ENCODE data around the gene DDX39B. TPM values are rescaled to one million over a fixed set of nuclear protein-coding genes. Genes with fewer than 3 reads are reported as not detected.

DDX39B gene
- total RNA-seq, 1 experiment from 2014 or later, result 813 TPM

DNA sequence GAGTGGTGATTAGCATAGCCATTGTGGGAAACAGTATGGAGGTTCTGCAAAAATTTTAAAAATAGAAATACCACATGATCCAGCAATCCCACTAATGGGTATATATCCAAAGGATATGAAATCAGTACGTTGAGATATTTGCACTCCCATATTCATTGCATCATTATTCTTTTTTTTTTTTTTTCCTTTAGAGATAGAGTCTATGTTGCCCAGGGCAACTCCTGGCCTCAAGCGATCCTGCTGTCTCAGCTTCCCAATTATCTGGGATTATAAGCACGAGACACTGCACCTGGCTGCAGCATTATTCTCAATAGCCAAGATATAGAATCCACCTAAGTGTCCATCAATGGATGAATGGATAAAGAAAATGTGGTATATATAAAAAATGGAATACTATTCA is 20.0 kb downstream of the DDX39B start:
- Histone ChIP-seq H4K20me1 (ENCODE audit: control insufficient read depth, insufficient read depth, insufficient read length) (no peaks in the 10 kb centered on the region), H3K18ac (ENCODE audit: insufficient read length, low read depth, low read length) (no peak overlapping the region), H3T11ph (ENCODE audit: low read length) (no peak overlapping the region), H3K14ac (ENCODE audit: insufficient read depth, low read length) (no peak overlapping the region), H2BK5ac (ENCODE audit: insufficient read length, low read length) (no peak overlapping the region), H2AFZ (ENCODE audit: low read length) (no peak overlapping the region), H4K8ac (replicated peaks; ENCODE audit: insufficient read length, low read depth, low read length) (no peak overlapping the region), H3K4me1 (ENCODE audit: insufficient read depth, low read length) (no peaks in the 10 kb centered on the region), H3K4me2 (ENCODE audit: insufficient read depth, insufficient read length, low read length) (no peak overlapping the region), H2AK5ac (ENCODE audit: insufficient read length, low read length) (no peak overlapping the region), H2BK12ac (ENCODE audit: insufficient read length, low read depth, low read length) (no peak overlapping the region), H3K4ac (ENCODE audit: low read depth, low read length) (no peak overlapping the region), H3K9me3 (ENCODE audit: control insufficient read depth, low read depth, low read length) (no peaks in the 10 kb centered on the region), H4K5ac (ENCODE audit: insufficient read length, low read depth, low read length) (no peak overlapping the region), H2BK20ac (ENCODE audit: low read depth, low read length, poor library complexity, severe bottlenecking) (no peak overlapping the region), H3K79me1 (ENCODE audit: insufficient read depth, low read depth, low read length, poor library complexity, severe bottlenecking) (no peaks in the 10 kb centered on the region), H3K79me2 (ENCODE audit: insufficient read depth, low read length) (no peaks in the 10 kb centered on the region), H3K23me2 (ENCODE audit: insufficient read length, low read depth, low read length, poor library complexity, severe bottlenecking) (no peaks in the 10 kb centered on the region), H2BK15ac (ENCODE audit: low read depth, low read length) (no peak overlapping the region), H3K9ac (ENCODE audit: extremely low read depth, insufficient read length, low read length) (no peak overlapping the region), H4K91ac (ENCODE audit: insufficient read length, low read depth, low read length) (no peak overlapping the region), H3K27ac (ENCODE audit: insufficient read length, low read depth, low read length) (no peak overlapping the region), H2BK120ac (ENCODE audit: low read depth, low read length, poor library complexity, severe bottlenecking) (no peak overlapping the region), H3K23ac (ENCODE audit: insufficient read length, low read depth, low read length) (no peak overlapping the region), H3K56ac (ENCODE audit: insufficient read length, low read depth, low read length) (no peak overlapping the region), H3K27me3 (ENCODE audit: insufficient read depth, low read length) (no peaks in the 10 kb centered on the region)
- H3K27me3 Mint-ChIP-seq (ENCODE audit: low read depth), result peaks cover 21% of the 10 kb centered on the region
- no peak overlapping the region for H3K27ac Mint-ChIP-seq
- WGBS (ENCODE audit: extremely low coverage, insufficient read length, low lambda C conversion rate), result no CpG with 5 or more reads among the region's 3 CpGs
- no peak overlapping the region for H3K4me3 Mint-ChIP-seq
- H3K4me1 Mint-ChIP-seq, result no peaks in the 10 kb centered on the region
- H3K36me3 Mint-ChIP-seq (ENCODE audit: insufficient read depth in 1 of 3, low read depth in 3 of 3), result no peaks in the 10 kb centered on the region
- H3K9me3 Mint-ChIP-seq, result no peaks in the 10 kb centered on the region
- no peak for TF ChIP-seq CTCF (conservative IDR thresholded peaks at IDR 0.05)
- no peak for DNase-seq
